ENCODE measurements around the gene LITAFD. TPM values are rescaled to one million over a fixed set of nuclear protein-coding genes. Genes with fewer than 3 reads are reported as not detected.
A peak's percentile ranks its signal among the peaks of the same experiment; 100 is the strongest.

LITAFD gene
- total RNA-seq, 4 donors from 2014 or later, result not detected

GRCh38 chr16:8846401-8846932 lies 35.7 kb upstream of the LITAFD start:
- Histone ChIP-seq H3K36me3 (no peaks in the 10 kb centered on the region), H3K27ac (no peak overlapping the region), H3K4me3 (no peak overlapping the region), H3K4me1 (no peaks in the 10 kb centered on the region), H3K27me3 (no peaks in the 10 kb centered on the region), H3K9me3 (no peaks in the 10 kb centered on the region)
- no peak for DNase-seq
- TF ChIP-seq POLR2A (IDR thresholded peaks at IDR 0.05) (no peak), CTCF (IDR thresholded peaks at IDR 0.05) (no peak)
- intact Hi-C loops (cut with DNase I; ENCODE audit: low total_unique reads), result no loop called here

- Histone ChIP-seq H3K36me3 (no peaks in the 10 kb centered on the region), H3K9me3 (no peaks in the 10 kb centered on the region), H3K27me3 (no peaks in the 10 kb centered on the region), H3K4me1 (no peaks in the 10 kb centered on the region), H3K4me3 (no peak overlapping the region), H3K27ac (no peak overlapping the region)
- intact Hi-C loops (cut with DNase I; ENCODE audit: low total_unique reads), result no loop called here
- no peak for DNase-seq
- no peak for TF ChIP-seq POLR2A (IDR thresholded peaks at IDR 0.05)
- no peak for TF ChIP-seq CTCF (IDR thresholded peaks at IDR 0.05)
Measured at GRCh38 chr16:8847145-8847544, 35.0 kb upstream of the LITAFD start.

GRCh38 chr16:8847623-8848022 lies 34.5 kb upstream of the LITAFD start:
- intact Hi-C loops (cut with DNase I; ENCODE audit: low total_unique reads), result no loop called here
- H3K27me3 ChIP-seq, result no peaks in the 10 kb centered on the region
- DNase-seq, result no peak
- H3K27ac ChIP-seq, result no peak overlapping the region
- H3K4me1 ChIP-seq, result no peaks in the 10 kb centered on the region
- no peak for TF ChIP-seq POLR2A (IDR thresholded peaks at IDR 0.05)
- no peak for TF ChIP-seq CTCF (IDR thresholded peaks at IDR 0.05)
- H3K4me3 ChIP-seq, result no peak overlapping the region
- no peaks in the 10 kb centered on the region for H3K36me3 ChIP-seq
- H3K9me3 ChIP-seq, result no peaks in the 10 kb centered on the region

- Histone ChIP-seq H3K4me1 (no peaks in the 10 kb centered on the region), H3K9me3 (no peaks in the 10 kb centered on the region), H3K27ac (peak overlapping the region; percentile 33 to 60), H3K27me3 (no peaks in the 10 kb centered on the region), H3K36me3 (no peaks in the 10 kb centered on the region), H3K4me3 (no peak overlapping the region)
- no peak for DNase-seq
- intact Hi-C loops (cut with DNase I; ENCODE audit: low total_unique reads), result no loop called here
- TF ChIP-seq POLR2A (IDR thresholded peaks at IDR 0.05), result no peak
- no peak for TF ChIP-seq CTCF (IDR thresholded peaks at IDR 0.05)
Measured at GRCh38 chr16:8848231-8848938, 33.8 kb upstream of the LITAFD start.

- no peaks in the 10 kb centered on the region for H3K27me3 ChIP-seq
- peak overlapping the region; percentile 33 to 60 for H3K27ac ChIP-seq
- H3K4me3 ChIP-seq, result no peak overlapping the region
- H3K9me3 ChIP-seq, result no peaks in the 10 kb centered on the region
- no peaks in the 10 kb centered on the region for H3K4me1 ChIP-seq
- TF ChIP-seq POLR2A (IDR thresholded peaks at IDR 0.05), result no peak
- no peak for TF ChIP-seq CTCF (IDR thresholded peaks at IDR 0.05)
- intact Hi-C loops (cut with DNase I; ENCODE audit: low total_unique reads), result no loop called here
- no peaks in the 10 kb centered on the region for H3K36me3 ChIP-seq
- DNase-seq, result no peak
Measured at GRCh38 chr16:8848939-8849391, 33.2 kb upstream of the LITAFD start.

Measured in uterus (tissue), 4 donors.